Loucy (cell line): ENCODE results near the gene TNFRSF19.

Source experiments
- EZH2phosphoT487 ChIP-seq: fragments of 200-600 bp; IDR thresholded peaks from 2 replicates; pipeline ENCODE4 v1.6.1; 2018; ENCODE audit warnings: antibody characterized with exemption, mild to moderate bottlenecking, moderate library complexity, borderline replicate concordance
- TF ChIP-seq, protein P1 (sequence below): fragments of 200-600 bp; sonication (generic); conservative IDR thresholded peaks from 2 replicates; pipeline ENCODE4 v1.5.1; 2014; ENCODE audit warnings: mild to moderate bottlenecking, antibody characterized with exemption, low read length

DNA sequence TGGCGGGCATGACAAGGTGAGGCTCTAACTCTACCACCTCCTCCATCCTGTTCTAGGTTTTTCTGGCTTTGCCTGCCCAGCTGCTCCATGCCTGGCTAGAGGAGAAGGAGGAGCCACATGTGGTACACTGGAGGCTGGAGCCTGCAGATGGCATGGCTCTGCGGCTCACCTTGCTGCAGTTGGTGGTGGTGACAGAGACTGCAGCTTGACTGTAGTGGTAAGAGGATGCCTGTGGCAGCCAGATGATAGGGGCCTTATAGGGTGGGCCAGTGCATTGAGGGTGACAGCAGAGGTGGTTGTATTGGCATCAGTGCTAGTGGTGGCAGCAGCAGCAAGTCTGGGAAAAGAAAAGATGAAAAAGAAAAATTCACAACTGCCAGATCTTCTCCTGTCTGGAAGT is 146.2 kb downstream of the TNFRSF19 start:
- TF ChIP-seq, protein P1, sequence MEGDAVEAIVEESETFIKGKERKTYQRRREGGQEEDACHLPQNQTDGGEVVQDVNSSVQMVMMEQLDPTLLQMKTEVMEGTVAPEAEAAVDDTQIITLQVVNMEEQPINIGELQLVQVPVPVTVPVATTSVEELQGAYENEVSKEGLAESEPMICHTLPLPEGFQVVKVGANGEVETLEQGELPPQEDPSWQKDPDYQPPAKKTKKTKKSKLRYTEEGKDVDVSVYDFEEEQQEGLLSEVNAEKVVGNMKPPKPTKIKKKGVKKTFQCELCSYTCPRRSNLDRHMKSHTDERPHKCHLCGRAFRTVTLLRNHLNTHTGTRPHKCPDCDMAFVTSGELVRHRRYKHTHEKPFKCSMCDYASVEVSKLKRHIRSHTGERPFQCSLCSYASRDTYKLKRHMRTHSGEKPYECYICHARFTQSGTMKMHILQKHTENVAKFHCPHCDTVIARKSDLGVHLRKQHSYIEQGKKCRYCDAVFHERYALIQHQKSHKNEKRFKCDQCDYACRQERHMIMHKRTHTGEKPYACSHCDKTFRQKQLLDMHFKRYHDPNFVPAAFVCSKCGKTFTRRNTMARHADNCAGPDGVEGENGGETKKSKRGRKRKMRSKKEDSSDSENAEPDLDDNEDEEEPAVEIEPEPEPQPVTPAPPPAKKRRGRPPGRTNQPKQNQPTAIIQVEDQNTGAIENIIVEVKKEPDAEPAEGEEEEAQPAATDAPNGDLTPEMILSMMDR = no peak
- TF ChIP-seq EZH2phosphoT487 = no peak
